HG03139 (cell line): ENCODE results near the gene CNPY4.
A peak's percentile ranks its signal among the peaks of the same experiment; 100 is the strongest.
"Not testable (repeated sequence)": the region's sequence is repeated elsewhere in the genome, so short reads cannot be mapped to it uniquely, and the experiment has no call there.

Source experiments
- ATAC-seq: cut with Tn5 transposase; IDR thresholded peaks from one replicate; pipeline ENCODE4 v1.9.1; 2021; ENCODE audit not compliant: unreplicated experiment

CNPY4 gene

DNA sequence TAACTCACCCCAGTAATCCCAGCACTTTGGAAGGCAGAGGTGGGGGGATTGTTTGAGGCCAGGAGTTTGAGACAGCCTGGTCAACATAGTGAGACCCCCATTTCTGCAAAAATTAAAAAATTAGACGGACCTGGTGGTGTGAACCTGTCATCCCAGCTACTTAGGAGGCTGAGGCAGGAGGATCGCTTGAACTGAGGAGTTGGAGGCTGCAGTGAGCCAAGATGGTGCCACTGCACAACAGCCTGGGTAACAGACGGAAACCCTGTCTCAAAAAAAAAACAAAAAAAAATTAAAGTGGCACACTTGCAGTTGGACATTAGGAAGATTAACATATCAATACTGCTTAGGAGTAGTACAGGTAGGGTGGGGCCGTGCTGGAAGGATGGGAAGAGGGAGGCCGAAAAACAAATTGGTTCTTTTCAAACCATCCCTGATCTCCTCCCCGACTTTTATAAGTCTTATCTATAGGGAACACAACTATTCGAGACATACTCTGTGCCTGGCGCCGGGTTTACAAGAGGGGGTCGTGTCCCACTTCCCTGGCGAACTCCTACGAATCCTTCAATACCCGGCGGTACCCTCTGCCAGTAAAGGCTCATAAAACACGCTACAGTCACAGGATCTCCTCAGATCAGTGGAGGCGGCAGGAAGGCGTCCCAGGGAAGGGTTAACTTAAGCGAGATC lies 904 bp upstream of the CNPY4 start:
- no peak for ATAC-seq

DNA sequence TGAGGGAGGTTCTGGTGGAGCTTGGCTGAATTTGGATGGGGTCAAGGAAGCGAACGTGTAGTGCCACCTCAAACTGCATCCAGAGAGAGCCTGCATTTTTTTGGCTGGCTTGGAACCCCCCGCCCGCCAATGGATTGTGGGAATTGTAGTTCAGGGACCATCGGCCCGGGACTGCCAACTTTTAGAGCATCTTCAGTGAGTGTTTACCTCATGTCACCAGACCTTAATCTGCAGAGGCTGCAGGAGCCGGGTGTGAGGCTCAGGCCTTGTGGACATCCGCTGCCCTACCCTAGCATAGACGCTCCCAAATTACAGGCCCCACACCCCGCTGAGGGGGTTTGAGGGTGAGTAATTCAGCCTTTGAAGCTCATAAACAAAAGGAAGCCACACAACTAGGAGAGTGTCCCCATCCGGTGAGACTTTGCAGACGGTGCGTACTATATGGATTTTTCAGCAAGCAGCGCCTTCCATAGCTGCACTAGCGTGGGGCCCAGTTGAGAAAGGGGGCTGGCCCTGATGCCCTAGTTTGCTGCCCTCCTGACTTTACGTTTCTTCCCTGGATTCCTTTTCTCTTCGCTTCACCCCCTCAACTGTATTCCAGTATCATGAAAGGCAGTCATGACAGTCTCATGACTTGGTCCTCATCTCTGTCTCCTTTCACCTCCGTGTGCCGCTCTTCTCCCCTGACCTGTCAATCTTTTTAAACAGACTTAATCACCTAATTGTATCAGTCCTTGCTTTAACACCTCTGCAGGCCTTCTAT lies 717 bp downstream of the CNPY4 start:
- peak; percentile 14 for ATAC-seq

DNA sequence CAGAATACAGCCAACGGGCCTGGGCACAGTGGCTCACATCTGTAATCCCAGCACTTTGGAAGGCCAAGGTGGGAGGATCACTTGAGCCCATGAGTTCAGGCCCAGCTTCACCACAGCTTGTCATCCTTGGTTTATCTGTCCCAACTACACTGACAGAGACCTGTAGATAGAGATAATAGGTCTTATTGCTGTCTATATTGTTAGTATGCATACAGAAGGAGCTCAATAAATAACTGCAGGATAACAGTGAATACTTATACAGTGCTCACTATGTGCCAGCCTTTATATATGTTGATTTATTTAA lies 1.3 kb downstream of the CNPY4 start:
- no peak for ATAC-seq

DNA sequence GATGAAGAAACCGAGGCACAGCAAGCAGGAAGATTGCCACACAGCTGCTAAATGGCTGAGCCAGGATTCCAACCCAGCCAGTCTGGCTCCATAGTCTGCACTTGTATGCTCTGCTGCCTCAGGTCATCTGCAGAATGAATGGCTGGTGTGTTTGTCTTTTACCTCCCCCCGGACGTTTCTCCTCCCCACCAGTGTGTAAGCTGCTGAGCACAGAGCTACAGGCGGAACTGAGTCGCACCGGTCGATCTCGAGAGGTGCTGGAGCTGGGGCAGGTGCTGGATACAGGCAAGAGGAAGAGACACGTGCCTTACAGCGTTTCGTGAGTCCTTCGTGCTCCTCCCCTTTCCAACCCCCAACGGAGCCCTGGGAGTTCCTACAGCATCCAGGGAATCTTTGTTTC lies 2.6 kb downstream of the CNPY4 start:
- ATAC-seq: no peak

DNA sequence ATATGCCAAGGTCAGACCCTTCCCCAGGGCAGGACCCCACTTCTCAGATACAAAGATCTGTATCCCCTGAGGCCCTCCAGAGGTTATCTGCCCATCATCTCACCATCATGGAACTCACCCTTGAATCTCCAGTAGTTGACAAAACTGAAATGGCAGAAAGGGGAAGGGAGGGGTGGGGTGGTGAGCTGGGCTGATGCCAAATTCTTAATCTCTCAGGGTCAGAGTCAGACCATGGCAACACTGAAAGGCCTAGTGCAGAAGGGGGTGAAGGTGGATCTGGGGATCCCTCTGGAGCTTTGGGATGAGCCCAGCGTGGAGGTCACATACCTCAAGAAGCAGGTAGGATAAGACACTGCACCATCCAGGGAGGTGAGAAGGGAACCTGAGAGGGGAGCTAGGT lies 3.1 kb downstream of the CNPY4 start:
- ATAC-seq: no peak

DNA sequence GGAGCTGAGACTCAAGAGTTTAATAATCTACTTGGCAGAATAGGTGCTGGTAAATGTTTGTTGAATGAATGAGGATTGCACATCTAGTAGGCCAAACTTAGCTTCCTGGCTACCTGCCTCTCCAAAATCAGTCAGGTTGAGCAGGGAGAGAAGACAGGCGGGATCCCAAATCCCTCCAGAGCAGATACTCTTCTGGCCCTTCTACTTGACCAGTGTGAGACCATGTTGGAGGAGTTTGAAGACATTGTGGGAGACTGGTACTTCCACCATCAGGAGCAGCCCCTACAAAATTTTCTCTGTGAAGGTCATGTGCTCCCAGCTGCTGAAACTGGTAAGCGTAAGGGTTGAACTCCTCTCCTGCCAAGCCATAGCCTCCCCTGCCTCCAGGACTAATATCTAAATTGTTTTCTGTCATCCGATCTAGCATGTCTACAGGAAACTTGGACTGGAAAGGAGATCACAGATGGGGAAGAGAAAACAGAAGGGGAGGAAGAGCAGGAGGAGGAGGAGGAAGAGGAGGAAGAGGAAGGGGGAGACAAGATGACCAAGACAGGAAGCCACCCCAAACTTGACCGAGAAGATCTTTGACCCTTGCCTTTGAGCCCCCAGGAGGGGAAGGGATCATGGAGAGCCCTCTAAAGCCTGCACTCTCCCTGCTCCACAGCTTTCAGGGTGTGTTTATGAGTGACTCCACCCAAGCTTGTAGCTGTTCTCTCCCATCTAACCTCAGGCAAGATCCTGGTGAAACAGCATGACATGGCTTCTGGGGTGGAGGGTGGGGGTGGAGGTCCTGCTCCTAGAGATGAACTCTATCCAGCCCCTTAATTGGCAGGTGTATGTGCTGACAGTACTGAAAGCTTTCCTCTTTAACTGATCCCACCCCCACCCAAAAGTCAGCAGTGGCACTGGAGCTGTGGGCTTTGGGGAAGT lies 5.1 kb downstream of the CNPY4 start:
- no peak for ATAC-seq

DNA sequence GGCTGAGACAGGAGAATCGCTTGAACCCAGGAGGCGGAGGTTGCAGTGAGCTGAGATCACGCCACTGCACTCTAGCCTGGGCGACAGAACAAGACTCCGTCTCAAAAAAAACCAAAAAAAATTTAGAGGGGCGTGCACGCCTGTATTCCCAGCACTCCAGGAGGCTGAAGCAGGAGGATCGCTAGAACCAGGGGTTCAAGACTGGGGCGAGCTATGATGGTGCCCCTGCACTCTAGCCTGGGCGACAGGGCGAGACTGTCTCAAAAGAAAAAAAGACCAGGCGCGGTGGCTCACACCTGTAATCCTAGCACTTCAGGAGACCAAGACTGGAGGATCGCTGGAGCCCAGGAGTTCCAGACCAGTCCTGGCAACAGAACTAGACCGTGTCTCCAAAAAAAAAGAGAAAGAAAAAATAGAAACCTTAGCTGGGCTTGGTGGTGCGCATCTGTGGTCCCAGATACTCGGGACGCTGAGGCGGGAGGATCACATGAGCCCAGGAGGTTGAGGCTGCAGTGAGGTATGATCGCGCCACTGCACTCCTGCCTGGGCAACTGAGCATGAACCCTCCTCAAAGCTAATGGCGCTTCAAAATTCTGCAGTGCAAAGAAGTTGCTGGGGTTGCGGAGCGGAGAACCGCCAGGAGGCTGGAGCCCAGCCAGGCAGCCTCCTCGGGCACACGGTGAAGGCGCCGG lies 7.0 kb downstream of the CNPY4 start:
- peak; percentile 4 for ATAC-seq

DNA sequence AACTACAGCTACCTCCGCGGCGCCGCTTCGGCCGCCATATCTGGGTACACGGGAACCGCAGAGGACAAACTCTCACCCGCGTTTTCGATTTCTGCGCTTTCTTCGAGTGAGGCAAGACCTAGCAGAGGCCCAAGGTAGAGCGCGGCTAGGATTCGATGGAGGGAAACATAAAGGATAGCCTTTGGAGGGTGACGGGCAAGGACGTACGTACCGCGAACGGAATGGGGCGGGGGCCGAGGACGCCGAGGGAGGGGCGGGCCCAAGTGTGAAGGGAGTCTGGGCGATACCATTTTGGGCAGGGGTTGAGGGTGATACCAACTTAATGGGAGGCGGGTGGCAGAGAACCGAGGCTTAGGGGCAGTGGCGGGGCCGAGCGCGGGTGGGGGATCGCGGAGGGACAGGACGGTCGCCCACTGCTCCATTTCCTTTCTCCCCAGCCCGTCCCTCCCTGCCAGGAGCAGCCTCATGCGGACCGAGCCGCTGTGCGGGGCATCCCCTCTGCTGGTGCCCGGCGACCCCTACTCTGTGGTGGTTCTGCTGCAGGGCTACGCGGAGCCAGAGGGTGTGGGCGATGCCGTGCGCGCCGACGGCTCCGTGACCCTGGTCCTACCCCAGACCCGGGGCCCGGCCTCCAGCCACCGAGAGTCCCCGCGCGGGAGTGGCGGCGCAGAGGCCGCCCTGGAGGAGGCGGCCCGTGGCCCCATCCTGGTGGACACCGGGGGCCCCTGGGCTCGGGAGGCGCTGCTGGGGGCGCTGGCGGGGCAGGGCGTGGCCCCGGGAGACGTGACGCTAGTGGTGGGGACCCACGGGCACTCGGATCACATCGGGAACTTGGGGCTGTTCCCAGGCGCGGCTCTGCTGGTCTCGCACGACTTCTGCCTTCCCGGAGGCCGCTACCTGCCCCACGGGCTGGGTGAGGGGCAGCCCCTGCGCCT lies 7.8 kb downstream of the CNPY4 start, which contains the start of gene MBLAC1:
Gene MBLAC1, plus strand, starts transcription at position 37 of the 935 bp plus-strand sequence. Its CDS starts 429 bp downstream, at position 466.
- peak; percentile 51 for ATAC-seq

DNA sequence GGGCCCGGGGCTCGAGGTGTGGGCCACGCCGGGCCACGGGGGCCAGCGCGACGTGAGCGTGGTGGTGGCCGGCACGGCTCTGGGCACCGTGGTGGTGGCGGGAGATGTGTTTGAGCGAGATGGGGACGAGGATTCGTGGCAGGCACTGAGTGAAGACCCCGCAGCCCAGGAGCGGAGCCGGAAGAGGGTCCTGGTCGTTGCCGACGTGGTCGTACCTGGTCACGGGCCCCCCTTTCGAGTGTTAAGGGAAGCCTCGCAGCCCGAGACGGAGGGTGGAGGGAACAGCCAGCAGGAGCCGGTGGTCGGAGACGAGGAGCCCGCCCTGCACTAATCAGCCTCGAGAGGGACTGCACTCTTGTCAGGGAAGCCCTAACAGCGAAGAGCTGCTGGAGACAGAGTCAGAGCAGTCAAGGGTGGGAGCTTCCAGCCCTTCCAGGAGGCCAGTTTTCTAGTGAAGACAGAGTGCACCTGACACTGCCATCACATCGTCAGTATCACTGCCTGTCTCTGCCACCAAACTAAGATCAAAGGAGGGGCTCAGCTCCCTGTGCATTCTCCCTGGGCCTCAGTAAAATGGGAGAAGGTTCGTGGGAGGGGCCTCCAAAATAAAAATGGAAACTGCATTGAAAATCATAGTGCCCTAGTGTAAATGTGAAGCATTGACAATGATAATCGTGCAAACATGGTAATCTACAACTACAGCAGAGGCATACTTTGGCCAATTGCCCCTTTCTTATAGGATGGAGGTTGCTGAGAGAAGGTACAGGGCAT lies 8.6 kb downstream of the CNPY4 start:
- ATAC-seq: no peak

DNA sequence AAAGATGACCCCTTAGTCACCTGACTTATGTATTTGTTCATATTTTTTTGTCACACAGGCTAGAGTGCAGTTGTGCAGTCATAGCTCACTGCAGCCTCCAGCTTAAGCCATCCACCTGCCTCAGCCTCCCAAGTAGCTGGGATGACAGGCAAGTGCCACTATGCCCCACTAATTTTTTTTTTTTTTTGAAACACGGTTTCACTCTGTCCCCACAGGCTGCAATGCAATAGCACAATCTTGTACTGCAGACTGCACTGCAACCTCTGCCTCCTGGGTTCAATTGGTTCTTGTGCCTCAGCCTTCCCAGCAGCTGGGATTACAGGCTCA lies 9.2 kb downstream of the CNPY4 start:
- ATAC-seq: no peak

DNA sequence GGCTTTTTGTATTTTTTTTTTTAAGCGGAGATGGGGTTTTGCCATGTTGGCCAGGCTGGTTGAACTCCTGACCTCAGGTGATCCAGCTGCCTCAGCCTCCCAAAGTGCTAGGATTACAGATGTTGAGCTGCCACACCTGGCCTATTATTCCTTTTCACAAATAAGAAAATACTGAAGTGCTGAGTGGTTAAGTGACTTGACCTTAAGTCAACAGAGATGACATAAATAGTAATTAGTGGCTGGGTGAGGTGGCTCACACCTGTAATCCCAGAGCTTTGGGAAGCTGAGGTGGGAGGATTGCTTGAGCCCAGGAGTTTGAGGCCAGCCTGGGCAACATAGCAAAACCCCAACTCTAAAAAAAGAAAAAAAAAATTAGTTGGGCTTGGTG lies 10.8 kb downstream of the CNPY4 start:
- ATAC-seq: not testable (repeated sequence)

DNA sequence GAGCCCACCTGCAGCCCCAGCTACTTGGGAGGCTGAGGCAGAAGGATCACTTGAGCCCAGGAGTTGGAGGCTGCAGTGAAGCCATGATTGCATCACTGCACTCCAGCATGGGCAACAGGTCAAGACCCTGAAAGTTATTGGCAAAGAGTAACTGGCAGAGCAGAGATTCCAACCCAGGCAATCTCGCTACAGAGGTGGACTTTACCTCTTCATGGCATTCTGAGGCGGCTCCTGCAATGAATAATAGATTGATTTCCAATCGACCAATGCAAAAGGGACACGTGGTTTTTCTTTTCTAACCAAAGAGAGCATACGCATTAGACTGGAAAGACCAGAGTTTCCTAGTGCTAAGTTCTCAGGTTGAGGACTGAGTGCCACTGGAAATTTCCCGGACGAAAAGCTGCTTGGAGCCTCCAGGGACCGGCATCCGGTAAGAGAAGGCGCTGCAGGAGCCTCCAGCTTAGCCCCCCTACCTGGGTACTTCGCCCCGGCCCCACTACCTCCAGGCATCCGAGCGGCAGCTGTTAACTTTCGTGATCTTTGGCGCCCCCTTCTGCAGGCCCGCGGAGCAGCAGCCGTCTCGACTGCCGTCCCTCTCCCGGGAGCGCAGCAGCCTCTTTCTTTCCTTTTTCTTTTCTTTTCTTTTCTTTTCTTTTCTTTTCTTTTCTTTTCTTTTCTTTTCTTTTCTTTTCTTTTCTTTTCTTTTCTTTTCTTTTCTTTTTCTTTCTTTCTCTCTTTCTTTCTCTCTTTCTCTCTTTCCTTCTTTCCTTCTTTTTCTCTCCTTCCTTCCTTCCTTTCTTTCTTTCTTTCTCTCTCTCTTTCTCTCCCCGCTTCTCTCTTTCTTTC lies 11.4 kb downstream of the CNPY4 start:
- ATAC-seq: no peak

DNA sequence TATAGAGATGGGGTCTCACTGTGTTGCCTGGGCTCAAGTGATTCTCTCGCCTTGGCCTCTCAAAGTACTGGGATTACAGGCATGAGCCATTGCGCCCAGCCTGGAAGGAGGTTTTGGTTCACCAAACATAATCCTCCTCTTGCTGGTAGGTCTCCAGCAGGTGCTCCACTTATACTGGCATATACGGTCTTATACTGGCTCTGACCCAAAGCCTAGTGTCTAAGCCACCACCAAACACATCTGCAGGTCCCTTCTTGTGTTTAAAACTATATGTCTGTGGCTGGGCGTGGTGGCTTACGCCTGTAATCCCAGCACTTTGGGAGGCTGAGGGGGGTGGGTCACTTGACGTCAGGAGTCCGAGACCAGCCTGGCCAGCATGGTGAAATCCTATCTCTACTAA lies 12.7 kb downstream of the CNPY4 start:
- ATAC-seq: no peak

DNA sequence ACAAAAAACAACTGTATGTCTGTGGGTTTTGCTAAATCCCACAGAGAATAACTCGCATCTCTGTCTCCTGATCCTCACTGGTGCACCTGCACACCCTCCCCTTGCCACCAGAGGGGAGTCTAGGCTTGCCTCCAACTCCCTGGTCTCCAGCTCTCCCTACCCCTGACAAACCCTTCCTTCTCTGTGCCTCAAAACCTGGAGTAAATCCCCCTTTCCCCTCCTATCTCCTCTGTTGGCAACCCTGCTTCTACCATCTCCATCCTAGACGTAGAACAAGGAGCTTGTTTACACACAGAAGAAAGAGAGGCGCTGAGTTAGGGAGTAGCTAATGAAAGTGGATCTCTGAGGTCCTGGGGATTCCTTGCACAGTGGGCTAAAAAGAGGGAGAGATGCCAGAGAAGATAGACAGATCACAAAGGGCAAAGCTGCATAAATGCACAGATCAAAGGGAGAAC lies 13.3 kb downstream of the CNPY4 start:
- no peak for ATAC-seq

DNA sequence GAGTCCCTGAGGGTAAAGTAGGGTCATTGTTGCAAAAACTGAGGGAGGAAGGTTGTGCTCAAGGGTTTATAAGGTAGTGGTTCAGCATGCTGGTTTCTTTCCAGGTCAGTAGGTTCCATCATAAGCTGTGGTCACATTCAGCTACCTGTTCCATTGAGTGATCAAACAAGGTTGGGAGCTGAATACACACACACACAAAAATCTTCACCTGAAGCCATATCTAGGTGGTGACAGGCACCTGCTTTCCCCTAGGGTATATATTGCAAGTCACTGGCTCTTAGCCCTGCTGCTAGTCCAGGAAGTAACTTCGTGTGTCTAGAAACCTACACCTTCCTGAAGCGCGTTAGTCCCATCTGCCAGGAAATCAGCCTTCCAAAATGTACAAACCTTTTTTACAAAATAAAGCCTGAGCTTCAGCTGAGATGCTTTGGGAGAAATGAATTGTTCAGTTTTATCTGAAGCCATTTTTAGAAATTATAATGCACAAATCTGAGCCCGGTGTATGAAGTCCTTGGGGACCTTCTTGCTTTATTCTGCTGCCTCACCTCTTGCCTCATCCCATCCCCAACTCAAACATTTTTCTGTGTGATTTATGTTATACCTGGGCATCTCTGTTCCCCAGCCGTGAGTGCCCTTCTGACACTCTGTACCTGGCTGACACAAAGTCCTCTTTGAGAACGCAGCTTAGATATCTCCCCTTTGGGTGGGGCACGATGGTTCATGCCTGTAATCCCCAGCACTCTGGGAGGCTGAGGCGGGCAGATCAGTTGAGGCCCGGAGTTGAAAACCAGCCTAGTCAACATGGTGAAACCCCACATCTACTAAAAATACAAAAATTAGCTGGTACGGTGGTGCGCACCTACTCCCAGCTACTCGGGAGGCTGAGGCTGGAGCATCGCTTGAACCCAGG lies 18.7 kb downstream of the CNPY4 start:
- no peak for ATAC-seq

DNA sequence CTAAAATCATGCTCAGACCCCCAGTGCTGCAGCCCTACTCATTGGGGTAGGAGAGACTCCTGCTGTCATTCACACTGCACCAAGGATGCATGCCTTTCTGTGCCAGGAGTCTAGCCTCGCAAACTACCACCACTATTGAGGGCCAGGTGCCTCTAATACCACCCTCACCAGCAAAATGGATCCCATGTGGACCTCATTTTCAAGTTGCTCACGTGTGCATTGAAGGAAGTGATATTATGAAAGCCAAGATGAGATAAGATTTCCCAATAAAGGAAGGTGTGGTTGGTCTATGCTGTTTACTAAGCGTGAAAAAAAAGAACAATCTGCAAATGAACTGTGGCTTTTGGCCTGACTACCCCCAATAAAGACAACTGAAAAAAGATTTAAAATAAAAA lies 22.1 kb downstream of the CNPY4 start:
- no peak for ATAC-seq

DNA sequence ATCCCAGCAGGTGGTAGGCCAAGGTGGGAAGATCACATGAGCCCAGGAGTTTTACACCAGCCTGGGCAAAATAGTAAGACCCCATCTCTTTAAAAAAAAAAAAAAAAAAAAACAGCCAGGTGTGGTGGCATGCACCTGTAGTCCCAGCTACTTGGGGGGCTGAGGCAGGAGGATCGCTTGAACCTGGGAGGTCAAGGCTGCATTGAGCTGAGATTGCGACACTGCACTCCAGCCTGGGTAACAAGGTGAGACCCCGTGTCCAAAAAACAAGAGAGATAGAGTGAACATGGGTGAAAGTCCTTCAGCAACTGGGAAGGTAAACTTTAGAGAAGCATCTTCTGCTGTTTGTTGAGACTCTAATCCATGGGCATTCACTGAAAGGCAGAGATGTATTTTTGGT lies 23.0 kb downstream of the CNPY4 start:
- ATAC-seq: no peak
